Right lobe of liver (tissue), 6 donors: ENCODE results near the gene KLHL14. TPM values are rescaled to one million over a fixed set of nuclear protein-coding genes. Genes with fewer than 3 reads are reported as not detected.

Source experiments
- ATAC-seq, 4 donors: fragments of 200-7000 bp; cut with Tn5 transposase; one replicate each; pipeline ENCODE4 v1.9.1; 2020; ENCODE audit warnings: mild to moderate bottlenecking in 4 of 4, moderate library complexity in 4 of 4
- DNase-seq, 3 donors: peaks; one replicate each; pipeline ENCODE4 v3.0.0-alpha.2; 2020
- H3K27ac ChIP-seq, 3 donors: fragments of 200-600 bp; one replicate each; pipeline ENCODE4 v1.8.0; 2022
- H3K27me3 ChIP-seq, 2 donors: fragments of 200-600 bp; one replicate each; pipeline ENCODE4 v1.8.0; 2022
- H3K36me3 ChIP-seq, 4 donors: fragments of 200-600 bp; sonication (generic) in 1 of 4; one replicate each; pipeline versions ENCODE4 v1.5.1 to v1.8.0; 2017 to 2022; ENCODE audit warnings: control low read depth in 1 of 4
- H3K4me1 ChIP-seq, 4 donors: fragments of 200-600 bp; sonication (generic) in 1 of 4; one replicate each; pipeline versions ENCODE4 v1.5.1 to v1.8.0; 2017 to 2022; ENCODE audit warnings: control low read depth in 1 of 4
- H3K4me3 ChIP-seq, 3 donors: fragments of 200-600 bp; one replicate each; pipeline ENCODE4 v1.8.0; 2022
- H3K9me3 ChIP-seq, 4 donors: fragments of 200-600 bp; sonication (generic) in 1 of 4; one replicate each; pipeline versions ENCODE4 v1.5.1 to v1.8.0; 2017 to 2022; ENCODE audit warnings: control low read depth in 1 of 4
- POLR2A ChIP-seq: fragments of 450-650 bp; IDR thresholded peaks from one replicate; pipeline ENCODE4 v1.6.1; 2017; ENCODE audit warnings: antibody characterized with exemption, mild to moderate bottlenecking
- WGBS: methylation state at CpG from one replicate; pipeline ENCODE4 v1.1.6; 2018; ENCODE audit warnings: low coverage, low lambda C conversion rate; ENCODE audit not compliant: insufficient coverage; ENCODE audit errors: missing lambda C conversion rate; 5-methylcytosine and 5-hydroxymethylcytosine counted together
- intact Hi-C, 2 donors: fragments of 100-400 bp; cut with DNase I; formaldehyde crosslinking; loops; one replicate each; pipeline versions ENCODE4 v1.11.2 to v1.14.1; 2022
- total RNA-seq, 6 experiments: library from RNA; depleted of rRNA in 2 of 6; stranded (reverse); fragments of >200 nt in 2 of 6; fragmentation: NEBNext Ultra II Directional in 3 of 6; extraction: Animal tissue kit (Norgen Biotek cat#: 25700) in 3 of 6; gene quantifications; one replicate each; pipeline versions ENCODE4 v1.1.0 to v1.2.4, GENCODE V29; 2016 to 2023
- TF ChIP-seq, protein P1 (sequence below), 4 donors: fragments of 200-600 bp in 3 of 4; fragments of 450-650 bp in 1 of 4; IDR thresholded peaks; one replicate each; pipeline versions ENCODE4 v1.5.1 to v1.8.0; 2016 to 2022; ENCODE audit warnings: antibody characterized with exemption in 4 of 4, mild to moderate bottlenecking in 2 of 4
- donor health status: DM: no; HTN: yes; CAD: no.
- donor health status: DM: no; HTN: no; CAD: no.
- donor health status: DM: no; HTN: no; CAD: no.
- donor health status: DM: no; HTN: yes; CAD: no.
- donor health status: DM: no; HTN: yes; CAD: no.

Gene KLHL14
- total RNA-seq, 6 experiments from 2014 or later = 0.09 to 0.24 TPM; not detected in 4

- H3K27me3 ChIP-seq = peaks cover 0 to 4% of the 10 kb centered on the region in 2 donors
- no peaks in the 10 kb centered on the region for H3K36me3 ChIP-seq
- intact Hi-C loops = no loop called here
- no peak overlapping the region for H3K4me3 ChIP-seq
- H3K27ac ChIP-seq = no peak overlapping the region
- no peaks in the 10 kb centered on the region for H3K9me3 ChIP-seq
- 63% methylated on average over 2 of the region's 2 CpGs for WGBS
- H3K4me1 ChIP-seq = no peaks in the 10 kb centered on the region
- no peak for DNase-seq
- no peak for ATAC-seq
- TF ChIP-seq, protein P1, sequence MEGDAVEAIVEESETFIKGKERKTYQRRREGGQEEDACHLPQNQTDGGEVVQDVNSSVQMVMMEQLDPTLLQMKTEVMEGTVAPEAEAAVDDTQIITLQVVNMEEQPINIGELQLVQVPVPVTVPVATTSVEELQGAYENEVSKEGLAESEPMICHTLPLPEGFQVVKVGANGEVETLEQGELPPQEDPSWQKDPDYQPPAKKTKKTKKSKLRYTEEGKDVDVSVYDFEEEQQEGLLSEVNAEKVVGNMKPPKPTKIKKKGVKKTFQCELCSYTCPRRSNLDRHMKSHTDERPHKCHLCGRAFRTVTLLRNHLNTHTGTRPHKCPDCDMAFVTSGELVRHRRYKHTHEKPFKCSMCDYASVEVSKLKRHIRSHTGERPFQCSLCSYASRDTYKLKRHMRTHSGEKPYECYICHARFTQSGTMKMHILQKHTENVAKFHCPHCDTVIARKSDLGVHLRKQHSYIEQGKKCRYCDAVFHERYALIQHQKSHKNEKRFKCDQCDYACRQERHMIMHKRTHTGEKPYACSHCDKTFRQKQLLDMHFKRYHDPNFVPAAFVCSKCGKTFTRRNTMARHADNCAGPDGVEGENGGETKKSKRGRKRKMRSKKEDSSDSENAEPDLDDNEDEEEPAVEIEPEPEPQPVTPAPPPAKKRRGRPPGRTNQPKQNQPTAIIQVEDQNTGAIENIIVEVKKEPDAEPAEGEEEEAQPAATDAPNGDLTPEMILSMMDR (IDR thresholded peaks at IDR 0.05) = no peak
- no peak for TF ChIP-seq POLR2A
Measured at GRCh38 chr18:32777049-32777448, 4.2 kb upstream of the KLHL14 start.

DNA sequence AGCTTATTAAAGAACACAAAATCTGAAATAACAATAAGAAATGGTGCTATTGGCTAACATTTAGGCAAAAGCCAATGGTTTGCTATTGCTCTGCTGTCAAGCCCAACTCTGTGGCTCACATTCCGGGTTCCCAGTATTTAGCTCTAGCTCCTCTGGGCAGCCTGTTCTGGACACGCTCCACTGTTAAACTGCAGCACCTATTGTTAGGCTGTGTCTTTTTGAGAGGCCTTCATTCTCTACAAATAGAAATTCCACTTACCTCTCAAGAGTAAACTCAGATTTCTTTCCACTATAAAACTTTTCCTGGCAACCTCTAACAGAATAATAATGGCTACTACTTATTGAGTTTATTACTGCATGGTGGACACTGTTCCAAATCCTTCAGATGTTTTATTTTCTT lies 3.7 kb upstream of the KLHL14 start:
- H3K4me1 ChIP-seq = peaks cover 0 to 2% (median 0%) of the 10 kb centered on the region in 4 donors
- TF ChIP-seq, protein P1 (IDR thresholded peaks at IDR 0.05) = no peak
- TF ChIP-seq POLR2A = no peak
- H3K27ac ChIP-seq = no peak overlapping the region
- 73% methylated on average over 2 of the region's 2 CpGs for WGBS
- DNase-seq = no peak
- intact Hi-C loops = no loop called here
- ATAC-seq = no peak
- no peaks in the 10 kb centered on the region for H3K36me3 ChIP-seq
- H3K4me3 ChIP-seq = no peak overlapping the region
- peaks cover 0 to 4% of the 10 kb centered on the region in 2 donors for H3K27me3 ChIP-seq
- no peaks in the 10 kb centered on the region for H3K9me3 ChIP-seq

- intact Hi-C loops = no loop called here
- TF ChIP-seq, protein P1 (IDR thresholded peaks at IDR 0.05) = no peak
- no peak for ATAC-seq
- Histone ChIP-seq H3K4me3 (no peak overlapping the region), H3K27me3 (peaks cover 0 to 2% of the 10 kb centered on the region in 2 donors), H3K36me3 (no peaks in the 10 kb centered on the region), H3K4me1 (peaks cover 0 to 11% (median 0%) of the 10 kb centered on the region in 4 donors), H3K9me3 (no peaks in the 10 kb centered on the region), H3K27ac (no peak overlapping the region)
- 46% methylated on average over 6 of the region's 6 CpGs for WGBS
- DNase-seq = no peak
Measured at GRCh38 chr18:32775628-32776027, 2.8 kb upstream of the KLHL14 start.

GRCh38 chr18:32773382-32773712 lies 524 bp upstream of the KLHL14 start:
- no peak for DNase-seq
- intact Hi-C loops = no loop called here
- no peak overlapping the region for H3K27ac ChIP-seq
- no peak for ATAC-seq
- no peak for TF ChIP-seq POLR2A
- TF ChIP-seq, protein P1 (IDR thresholded peaks at IDR 0.05) = no peak
- H3K36me3 ChIP-seq = no peaks in the 10 kb centered on the region
- peaks cover 6 to 11% of the 10 kb centered on the region in 2 donors for H3K27me3 ChIP-seq
- H3K9me3 ChIP-seq = no peaks in the 10 kb centered on the region
- no peak overlapping the region for H3K4me3 ChIP-seq
- peaks cover 0 to 12% (median 0%) of the 10 kb centered on the region in 4 donors for H3K4me1 ChIP-seq
